Measurements from ENCODE around the gene SGK1. TPM values are rescaled to one million over a fixed set of nuclear protein-coding genes. Genes with fewer than 3 reads are reported as not detected.

The SGK1 gene
- polyA plus RNA-seq, 1 of the 3 experiments (the other 2 are of a cell fraction) = 440 TPM

GRCh38 chr6:134230087-134230700 lies 87.7 kb downstream of the SGK1 start (continued):
- no peak for TF ChIP-seq CTCF (IDR thresholded peaks at IDR 0.05)

- 100% methylated on average over 2 of the region's 2 CpGs for WGBS (ENCODE audit: low lambda C conversion rate)
- H3K9me2 ChIP-seq = no peaks in the 10 kb centered on the region
- no peaks in the 10 kb centered on the region for H3F3A ChIP-seq (replicated peaks; ENCODE audit: insufficient read depth)
- no peaks in the 10 kb centered on the region for H3K4me1 ChIP-seq (ENCODE audit: control insufficient read depth in 1 of 2, insufficient read depth in 2 of 2, low read depth in 1 of 2, low read length in 1 of 2)
- H3K79me2 ChIP-seq (ENCODE audit: insufficient read depth) = no peaks in the 10 kb centered on the region
- no peak overlapping the region for H3K9ac ChIP-seq
- CTCF ChIA-PET = no interaction called here
- no peak overlapping the region for H3K27ac ChIP-seq (ENCODE audit: low read depth in 2 of 2, low read length in 1 of 2)
- H3K27me3 ChIP-seq (ENCODE audit: insufficient read depth) = no peaks in the 10 kb centered on the region
- no peaks in the 10 kb centered on the region for H3K36me3 ChIP-seq (replicated peaks in 1 of 2; ENCODE audit: control insufficient read depth in 1 of 2, insufficient read depth in 2 of 2, low read length in 1 of 2)
- H3K4me3 ChIP-seq (ENCODE audit: low read depth in 2 of 2, low read length in 1 of 2) = no peak overlapping the region
- H3K9me3 ChIP-seq = no peaks in the 10 kb centered on the region
- no peaks in the 10 kb centered on the region for H4K20me1 ChIP-seq (ENCODE audit: insufficient read depth)
- POLR2A ChIA-PET = no interaction called here
- no peak overlapping the region for H2AFZ ChIP-seq (ENCODE audit: low read depth)
- H3K4me2 ChIP-seq = no peak overlapping the region
- no peak for DNase-seq
- TF ChIP-seq MXI1 (IDR thresholded peaks at IDR 0.05; ENCODE audit: low read depth, low read length) = no peak
- TF ChIP-seq FOXJ3 (CRISPR knock-in tag; IDR thresholded peaks at IDR 0.05) = no peak
- TF ChIP-seq CHD2 (IDR thresholded peaks at IDR 0.05; ENCODE audit: low read length, partially characterized antibody) = no peak
- TF ChIP-seq TEAD4 (IDR thresholded peaks at IDR 0.05; ENCODE audit: borderline replicate concordance, insufficient read depth) = no peak
- no peak for TF ChIP-seq REST (IDR thresholded peaks at IDR 0.05; ENCODE audit: low read depth, low read length)
- TF ChIP-seq GATA2 (CRISPR knock-in tag; IDR thresholded peaks at IDR 0.05) = no peak
- no peak for TF ChIP-seq SIN3A (IDR thresholded peaks at IDR 0.05; ENCODE audit: borderline replicate concordance, low read depth, low read length)
- TF ChIP-seq YY1 (IDR thresholded peaks at IDR 0.05; ENCODE audit: low read depth) = no peak
- TF ChIP-seq ZBTB33 (IDR thresholded peaks at IDR 0.05; ENCODE audit: borderline replicate concordance, low read depth) = no peak
- TF ChIP-seq RAD21 (IDR thresholded peaks at IDR 0.05; ENCODE audit: low read length) = no peak
- TF ChIP-seq MAX (IDR thresholded peaks at IDR 0.05; ENCODE audit: low read depth) = no peak
- no peak for TF ChIP-seq TCF12 (IDR thresholded peaks at IDR 0.05)
- no peak for TF ChIP-seq EP300 (IDR thresholded peaks at IDR 0.05; ENCODE audit: borderline replicate concordance in 1 of 2, low read depth in 1 of 2, low read length in 1 of 2)
- no peak for TF ChIP-seq ELF1 (IDR thresholded peaks at IDR 0.05)
- no peak for TF ChIP-seq EZH2phosphoT487 (IDR thresholded peaks at IDR 0.05; ENCODE audit: borderline replicate concordance, low read depth)
- TF ChIP-seq JUND (IDR thresholded peaks at IDR 0.05) = no peak
- no peak for TF ChIP-seq RCOR1 (IDR thresholded peaks at IDR 0.05; ENCODE audit: low read length)
- TF ChIP-seq RXRA (IDR thresholded peaks at IDR 0.05; ENCODE audit: borderline replicate concordance, low read depth) = no peak
- TF ChIP-seq RFX5 (IDR thresholded peaks at IDR 0.05; ENCODE audit: low read length) = no peak
- TF ChIP-seq POLR2AphosphoS5 (IDR thresholded peaks at IDR 0.05; ENCODE audit: low read depth, low read length) = no peak
These were observed 88.4 kb downstream of the SGK1 start for GRCh38 chr6:134229520-134229919.

Data from SK-N-SH (cell line).